ENCODE data around the gene DIAPH2.

DNA sequence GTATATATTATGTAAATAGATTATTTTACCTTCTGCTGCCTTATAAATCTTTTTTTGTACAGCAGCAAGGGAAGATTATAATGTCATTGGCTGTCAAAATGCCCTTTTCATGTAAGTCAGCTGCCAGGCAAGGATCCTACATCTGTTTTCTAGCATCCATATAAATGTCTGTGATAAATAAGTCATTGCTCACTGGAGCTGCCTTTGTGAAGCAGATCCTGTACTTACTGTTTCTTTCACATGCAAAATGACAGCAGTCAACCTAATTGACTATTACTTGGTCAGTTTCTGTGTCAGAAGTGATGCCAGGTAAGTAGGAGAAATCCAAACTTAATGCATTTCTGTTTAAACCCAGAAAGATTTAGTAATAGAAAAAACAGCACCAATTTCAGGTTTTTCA is 819.8 kb downstream of the DIAPH2 start:
- no peak for TF ChIP-seq ISL1 (CRISPR knock-in tag; IDR thresholded peaks at IDR 0.05)
- TF ChIP-seq CSRNP3 (CRISPR knock-in tag; IDR thresholded peaks at IDR 0.05): no peak
- no peak for TF ChIP-seq ZNF565 (CRISPR knock-in tag; conservative IDR thresholded peaks at IDR 0.05; ENCODE audit: low read depth)
- TF ChIP-seq, protein P1, sequence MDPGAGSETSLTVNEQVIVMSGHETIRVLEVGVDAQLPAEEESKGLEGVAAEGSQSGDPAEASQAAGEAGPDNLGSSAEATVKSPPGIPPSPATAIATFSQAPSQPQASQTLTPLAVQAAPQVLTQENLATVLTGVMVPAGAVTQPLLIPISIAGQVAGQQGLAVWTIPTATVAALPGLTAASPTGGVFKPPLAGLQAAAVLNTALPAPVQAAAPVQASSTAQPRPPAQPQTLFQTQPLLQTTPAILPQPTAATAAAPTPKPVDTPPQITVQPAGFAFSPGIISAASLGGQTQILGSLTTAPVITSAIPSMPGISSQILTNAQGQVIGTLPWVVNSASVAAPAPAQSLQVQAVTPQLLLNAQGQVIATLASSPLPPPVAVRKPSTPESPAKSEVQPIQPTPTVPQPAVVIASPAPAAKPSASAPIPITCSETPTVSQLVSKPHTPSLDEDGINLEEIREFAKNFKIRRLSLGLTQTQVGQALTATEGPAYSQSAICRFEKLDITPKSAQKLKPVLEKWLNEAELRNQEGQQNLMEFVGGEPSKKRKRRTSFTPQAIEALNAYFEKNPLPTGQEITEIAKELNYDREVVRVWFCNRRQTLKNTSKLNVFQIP (CRISPR knock-in tag; IDR thresholded peaks at IDR 0.05; ENCODE audit: borderline replicate concordance, low read depth): no peak
- no peak for TF ChIP-seq PATZ1 (CRISPR knock-in tag; IDR thresholded peaks at IDR 0.05; ENCODE audit: borderline replicate concordance)
- TF ChIP-seq ZFP3 (CRISPR knock-in tag; IDR thresholded peaks at IDR 0.05): no peak
- TF ChIP-seq TOX (CRISPR knock-in tag; IDR thresholded peaks at IDR 0.05; ENCODE audit: borderline replicate concordance): no peak
- no peak for TF ChIP-seq BACH2 (CRISPR knock-in tag; IDR thresholded peaks at IDR 0.05; ENCODE audit: borderline replicate concordance)
- TF ChIP-seq ZFP30 (CRISPR knock-in tag; IDR thresholded peaks at IDR 0.05): no peak
- no peak for TF ChIP-seq CSDC2 (CRISPR knock-in tag; IDR thresholded peaks at IDR 0.05)
- no peak for TF ChIP-seq RARB (CRISPR knock-in tag; IDR thresholded peaks at IDR 0.05)
- no peak for TF ChIP-seq OSR1 (CRISPR knock-in tag; IDR thresholded peaks at IDR 0.05)
- no peak for TF ChIP-seq GLIS3 (CRISPR knock-in tag; IDR thresholded peaks at IDR 0.05)
